Activated naive CD8-positive, alpha-beta T cell treated with anti-CD3 and anti-CD28 coated beads for 36 hours (primary cell): ENCODE results near the gene LHFPL2. TPM values are rescaled to one million over a fixed set of nuclear protein-coding genes. Genes with fewer than 3 reads are reported as not detected.

ENCODE experiments used
- DNase-seq: peaks from one replicate; pipeline ENCODE4 v3.0.0; 2021
- H3K27ac Mint-ChIP-seq: one replicate; pipeline ENCODE4 v1.8.0; 2022; ENCODE audit warnings: mild to moderate bottlenecking, moderate library complexity, mixed read lengths
- H3K27me3 Mint-ChIP-seq: one replicate; pipeline ENCODE4 v1.8.0; 2022; ENCODE audit warnings: mild to moderate bottlenecking, mixed read lengths
- H3K36me3 Mint-ChIP-seq: one replicate; pipeline ENCODE4 v1.8.0; 2021; ENCODE audit warnings: mild to moderate bottlenecking, mixed read lengths
- H3K4me1 Mint-ChIP-seq: one replicate; pipeline ENCODE4 v1.8.0; 2021; ENCODE audit warnings: mixed read lengths
- H3K4me3 Mint-ChIP-seq: one replicate; pipeline ENCODE4 v1.8.0; 2022; ENCODE audit warnings: mild to moderate bottlenecking, moderate library complexity, mixed read lengths
- H3K9me3 Mint-ChIP-seq: one replicate; pipeline ENCODE4 v1.8.0; 2022; ENCODE audit warnings: mixed read lengths
- total RNA-seq, 2 experiments: library from RNA; stranded (reverse); gene quantifications; one replicate each; pipeline ENCODE4 v1.2.3, GENCODE V29; 2021

Gene LHFPL2
- total RNA-seq, 2 experiments from 2014 or later: 0.12 to 0.40 TPM

GRCh38 chr5:78570646-78571045 is 77.9 kb downstream of the LHFPL2 start:
- H3K4me3 Mint-ChIP-seq: no peak overlapping the region
- no peaks in the 10 kb centered on the region for H3K4me1 Mint-ChIP-seq
- peaks cover under 1% of the 10 kb centered on the region for H3K9me3 Mint-ChIP-seq
- no peak overlapping the region for H3K27ac Mint-ChIP-seq
- H3K27me3 Mint-ChIP-seq: no peaks in the 10 kb centered on the region
- no peaks in the 10 kb centered on the region for H3K36me3 Mint-ChIP-seq
- no peak for DNase-seq

DNA sequence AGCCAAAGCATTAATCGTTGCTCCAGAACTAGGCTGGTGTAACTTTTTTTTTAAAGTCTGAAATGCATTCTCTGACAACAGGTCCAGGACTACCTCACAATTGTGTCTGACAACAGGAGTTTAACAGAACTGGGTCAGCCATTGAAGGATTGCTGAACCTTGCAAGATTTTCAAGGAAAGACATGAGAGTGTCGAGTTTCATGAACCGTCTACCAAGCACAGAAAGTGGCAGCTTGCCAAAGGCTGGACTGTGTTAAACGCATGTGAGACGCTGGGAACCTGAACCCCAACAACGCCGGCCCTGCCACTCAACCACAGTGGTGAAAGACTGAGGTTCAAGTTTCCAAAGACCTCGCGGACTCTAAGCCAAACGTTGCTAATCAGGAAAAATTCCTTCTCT is 79.1 kb downstream of the LHFPL2 start:
- no peaks in the 10 kb centered on the region for H3K4me1 Mint-ChIP-seq
- no peak overlapping the region for H3K4me3 Mint-ChIP-seq
- no peak for DNase-seq
- H3K9me3 Mint-ChIP-seq: peaks cover 1% of the 10 kb centered on the region
- H3K27ac Mint-ChIP-seq: no peak overlapping the region
- H3K36me3 Mint-ChIP-seq: no peaks in the 10 kb centered on the region
- no peaks in the 10 kb centered on the region for H3K27me3 Mint-ChIP-seq

GRCh38 chr5:78568676-78569075 is 79.9 kb downstream of the LHFPL2 start:
- no peak overlapping the region for H3K27ac Mint-ChIP-seq
- H3K4me1 Mint-ChIP-seq: no peaks in the 10 kb centered on the region
- H3K4me3 Mint-ChIP-seq: no peak overlapping the region
- no peaks in the 10 kb centered on the region for H3K36me3 Mint-ChIP-seq
- H3K27me3 Mint-ChIP-seq: no peaks in the 10 kb centered on the region
- H3K9me3 Mint-ChIP-seq: peaks cover 1% of the 10 kb centered on the region
- no peak for DNase-seq

- Mint-ChIP-seq H3K9me3 (peaks cover 1% of the 10 kb centered on the region), H3K4me1 (no peaks in the 10 kb centered on the region), H3K27ac (no peak overlapping the region), H3K4me3 (no peak overlapping the region), H3K36me3 (no peaks in the 10 kb centered on the region), H3K27me3 (no peaks in the 10 kb centered on the region)
- DNase-seq: no peak
These were observed 80.4 kb downstream of the LHFPL2 start for GRCh38 chr5:78568212-78568611.

GRCh38 chr5:78567617-78568016 is 81.0 kb downstream of the LHFPL2 start:
- Mint-ChIP-seq H3K9me3 (peaks cover 1% of the 10 kb centered on the region), H3K4me1 (no peaks in the 10 kb centered on the region), H3K27ac (no peak overlapping the region), H3K4me3 (no peak overlapping the region), H3K27me3 (no peaks in the 10 kb centered on the region), H3K36me3 (no peaks in the 10 kb centered on the region)
- no peak for DNase-seq

- DNase-seq: no peak
- Mint-ChIP-seq H3K4me1 (no peaks in the 10 kb centered on the region), H3K27me3 (no peaks in the 10 kb centered on the region), H3K27ac (no peak overlapping the region), H3K9me3 (peaks cover 1% of the 10 kb centered on the region), H3K36me3 (no peaks in the 10 kb centered on the region), H3K4me3 (no peak overlapping the region)
These were observed 81.7 kb downstream of the LHFPL2 start for GRCh38 chr5:78566747-78567425.

DNA sequence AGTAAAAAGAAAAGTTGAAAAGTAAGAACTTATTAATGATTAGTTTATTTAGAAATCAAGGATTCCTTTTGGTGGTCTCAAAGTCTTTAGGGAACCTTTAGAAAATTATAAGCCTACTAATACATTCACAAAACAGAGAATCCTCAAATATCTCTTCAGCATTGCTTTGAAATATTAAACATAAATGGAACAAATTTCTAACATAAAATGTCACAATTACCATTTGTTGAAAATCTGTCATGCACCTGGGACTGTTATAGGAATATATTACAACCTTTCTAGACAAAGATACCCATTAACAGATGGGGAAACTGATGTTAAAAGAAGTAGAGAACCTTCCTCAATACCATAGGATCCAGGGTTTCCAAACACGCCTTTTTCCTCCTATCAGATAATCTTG is 83.2 kb downstream of the LHFPL2 start:
- Mint-ChIP-seq H3K36me3 (no peaks in the 10 kb centered on the region), H3K4me3 (no peak overlapping the region), H3K27ac (no peak overlapping the region), H3K27me3 (no peaks in the 10 kb centered on the region), H3K4me1 (no peaks in the 10 kb centered on the region), H3K9me3 (peaks cover 1% of the 10 kb centered on the region)
- no peak for DNase-seq

DNA sequence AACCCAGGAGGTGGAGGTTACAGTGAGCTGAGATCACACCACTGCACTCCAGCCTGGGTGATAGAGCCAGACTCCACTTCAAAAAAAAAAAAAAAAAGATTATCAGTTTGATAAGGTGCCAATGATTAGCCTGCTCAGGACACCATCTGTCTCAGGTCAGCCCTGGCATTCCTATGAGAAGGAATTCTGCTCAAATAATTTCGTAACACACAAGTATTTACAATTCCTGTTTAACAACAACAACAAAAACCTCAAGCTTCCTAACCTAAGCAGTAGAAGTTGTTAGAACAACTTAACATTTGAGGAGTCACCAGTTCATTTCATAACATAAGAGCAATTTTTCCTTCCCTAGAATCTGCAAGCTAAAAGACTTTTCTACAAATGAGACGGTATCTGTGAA is 85.0 kb downstream of the LHFPL2 start:
- no peak for DNase-seq
- H3K9me3 Mint-ChIP-seq: peaks cover 1% of the 10 kb centered on the region
- no peaks in the 10 kb centered on the region for H3K27me3 Mint-ChIP-seq
- no peak overlapping the region for H3K4me3 Mint-ChIP-seq
- no peak overlapping the region for H3K27ac Mint-ChIP-seq
- no peaks in the 10 kb centered on the region for H3K4me1 Mint-ChIP-seq
- H3K36me3 Mint-ChIP-seq: no peaks in the 10 kb centered on the region

GRCh38 chr5:78562714-78563330 is 85.8 kb downstream of the LHFPL2 start:
- H3K27ac Mint-ChIP-seq: no peak overlapping the region
- no peaks in the 10 kb centered on the region for H3K4me1 Mint-ChIP-seq
- no peaks in the 10 kb centered on the region for H3K36me3 Mint-ChIP-seq
- no peak overlapping the region for H3K4me3 Mint-ChIP-seq
- peaks cover 1% of the 10 kb centered on the region for H3K9me3 Mint-ChIP-seq
- DNase-seq: no peak
- H3K27me3 Mint-ChIP-seq: no peaks in the 10 kb centered on the region

DNA sequence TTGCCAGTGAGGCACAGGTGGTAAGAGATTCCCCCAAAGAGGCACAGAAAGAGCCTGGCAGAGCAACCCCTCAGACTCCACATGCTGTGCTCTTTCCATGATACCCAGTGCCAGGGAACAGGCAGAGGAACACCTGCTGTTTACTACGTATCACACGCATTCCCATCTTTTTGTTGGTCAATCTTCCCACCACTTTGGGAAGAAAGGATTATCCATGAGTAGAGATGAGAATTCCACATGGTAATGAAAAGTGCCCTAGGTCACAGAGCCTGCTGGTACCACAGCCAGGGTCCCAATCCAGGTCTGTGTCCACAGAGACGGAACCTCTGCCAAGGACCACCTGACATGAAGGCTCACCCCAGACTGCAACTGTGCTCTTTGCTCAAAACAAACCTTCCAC is 86.6 kb downstream of the LHFPL2 start:
- Mint-ChIP-seq H3K9me3 (peaks cover 1% of the 10 kb centered on the region), H3K27ac (no peak overlapping the region), H3K36me3 (no peaks in the 10 kb centered on the region), H3K4me3 (no peak overlapping the region), H3K4me1 (no peaks in the 10 kb centered on the region), H3K27me3 (no peaks in the 10 kb centered on the region)
- no peak for DNase-seq

- no peaks in the 10 kb centered on the region for H3K4me1 Mint-ChIP-seq
- no peaks in the 10 kb centered on the region for H3K36me3 Mint-ChIP-seq
- no peak overlapping the region for H3K27ac Mint-ChIP-seq
- H3K27me3 Mint-ChIP-seq: no peaks in the 10 kb centered on the region
- no peak overlapping the region for H3K4me3 Mint-ChIP-seq
- peaks cover 1% of the 10 kb centered on the region for H3K9me3 Mint-ChIP-seq
- DNase-seq: no peak
These were observed 87.3 kb downstream of the LHFPL2 start for GRCh38 chr5:78561261-78561660.

DNA sequence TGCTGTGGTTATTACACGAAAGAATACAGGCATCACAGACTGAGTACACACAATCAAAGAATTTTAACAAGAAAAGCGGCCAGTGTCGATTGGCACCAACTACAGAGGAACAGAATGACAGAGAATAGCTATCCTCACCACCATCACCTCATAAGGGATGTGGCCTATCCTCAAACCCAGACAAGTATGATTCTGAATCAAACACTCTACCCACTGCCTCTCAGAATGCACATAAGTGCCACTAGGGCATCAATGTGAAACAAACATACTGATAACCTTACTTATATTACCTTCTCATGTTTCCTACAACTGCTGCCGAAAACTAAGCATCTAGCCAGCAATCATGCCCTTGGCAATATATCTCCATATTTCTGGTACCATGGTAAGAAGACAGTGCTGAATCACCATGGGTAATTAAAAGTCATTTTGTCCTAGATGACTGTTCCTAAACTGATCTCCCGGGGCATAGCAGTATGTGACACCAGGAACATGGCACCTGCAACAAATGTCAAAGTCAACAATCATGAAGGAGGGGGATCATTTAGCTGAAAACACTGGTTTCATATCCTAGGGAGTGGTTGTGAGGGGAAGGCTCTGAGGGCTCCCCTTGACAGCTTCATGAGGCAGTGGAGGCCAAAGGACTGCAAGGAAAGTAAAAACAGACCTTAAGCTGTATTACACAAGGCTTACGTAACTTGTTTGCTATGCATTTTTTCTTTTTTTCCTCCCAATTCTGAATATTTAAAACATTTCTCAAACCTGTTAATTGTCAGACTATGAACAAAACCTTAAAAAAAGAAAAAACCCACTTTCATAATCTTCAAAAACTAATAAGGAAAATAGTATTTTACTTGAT is 88.3 kb downstream of the LHFPL2 start:
- Mint-ChIP-seq H3K27ac (no peak overlapping the region), H3K36me3 (no peaks in the 10 kb centered on the region), H3K4me3 (no peak overlapping the region), H3K27me3 (peaks cover 4% of the 10 kb centered on the region), H3K4me1 (no peaks in the 10 kb centered on the region), H3K9me3 (no peaks in the 10 kb centered on the region)
- DNase-seq: no peak

DNA sequence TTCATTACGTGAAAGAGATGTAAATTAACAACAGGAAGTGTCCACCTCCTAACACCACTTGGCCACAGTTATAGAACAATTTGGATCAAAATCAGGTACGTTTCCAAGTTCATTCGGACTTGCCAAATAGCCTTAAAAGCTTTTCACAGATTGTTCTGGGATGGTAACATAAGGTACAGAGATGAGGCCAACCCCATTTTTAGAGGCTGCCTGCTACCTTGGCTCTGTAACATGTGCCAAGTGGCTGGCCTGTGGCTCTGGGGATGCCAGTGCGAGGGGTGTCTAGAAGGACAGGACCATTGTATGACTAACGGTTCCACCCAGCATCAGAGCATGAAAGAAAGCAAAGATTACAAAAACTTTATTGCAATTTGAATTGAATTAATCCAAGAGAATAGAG is 91.0 kb downstream of the LHFPL2 start:
- Mint-ChIP-seq H3K27ac (no peak overlapping the region), H3K4me3 (no peak overlapping the region), H3K27me3 (peaks cover 5% of the 10 kb centered on the region), H3K36me3 (no peaks in the 10 kb centered on the region), H3K9me3 (no peaks in the 10 kb centered on the region), H3K4me1 (peaks cover 3% of the 10 kb centered on the region)
- no peak for DNase-seq

- Mint-ChIP-seq H3K4me3 (no peak overlapping the region), H3K27me3 (peaks cover 5% of the 10 kb centered on the region), H3K27ac (no peak overlapping the region), H3K9me3 (no peaks in the 10 kb centered on the region), H3K36me3 (no peaks in the 10 kb centered on the region), H3K4me1 (peaks cover 3% of the 10 kb centered on the region)
- no peak for DNase-seq
These were observed 92.7 kb downstream of the LHFPL2 start for GRCh38 chr5:78555870-78556269.

GRCh38 chr5:78554670-78555069 is 93.9 kb downstream of the LHFPL2 start:
- no peaks in the 10 kb centered on the region for H3K9me3 Mint-ChIP-seq
- H3K4me1 Mint-ChIP-seq: peaks cover 3% of the 10 kb centered on the region
- no peak for DNase-seq
- no peaks in the 10 kb centered on the region for H3K36me3 Mint-ChIP-seq
- no peak overlapping the region for H3K27ac Mint-ChIP-seq
- H3K4me3 Mint-ChIP-seq: no peak overlapping the region
- H3K27me3 Mint-ChIP-seq: peaks cover 5% of the 10 kb centered on the region
